GM19240 (cell line): ENCODE measurements around the gene PPP1R9B.
A peak's percentile ranks its signal among the peaks of the same experiment; 100 is the strongest.

Experiments
- DNase-seq: peaks from one replicate; pipeline ENCODE4 v3.0.0; 2011; ENCODE audit warnings: low spot score; ENCODE audit not compliant: insufficient read length

The PPP1R9B gene

GRCh38 chr17:50150354-50151040 lies at the start of gene PPP1R9B:
Gene PPP1R9B (minus strand): TSS chr17:50150677. CDS start chr17:50150513, 164 bp downstream.
- DNase-seq, result no peak

GRCh38 chr17:50199803-50200456 lies 49.5 kb upstream of the PPP1R9B start:
- DNase-seq, result peak; percentile 52

- no peak for DNase-seq
These were observed 48.8 kb upstream of the PPP1R9B start for GRCh38 chr17:50199211-50199802.

- no peak for DNase-seq
These were observed 47.7 kb upstream of the PPP1R9B start for GRCh38 chr17:50198026-50198669.

GRCh38 chr17:50196826-50197225 lies 46.3 kb upstream of the PPP1R9B start:
- no peak for DNase-seq

GRCh38 chr17:50196036-50196435 lies 45.6 kb upstream of the PPP1R9B start:
- no peak for DNase-seq

- no peak for DNase-seq
These were observed 44.7 kb upstream of the PPP1R9B start for GRCh38 chr17:50194934-50195865.

- DNase-seq, result no peak
These were observed 43.9 kb upstream of the PPP1R9B start for GRCh38 chr17:50194140-50194933.

GRCh38 chr17:50192618-50193291 lies 42.3 kb upstream of the PPP1R9B start:
- DNase-seq, result no peak

GRCh38 chr17:50192144-50192617 lies 41.7 kb upstream of the PPP1R9B start:
- DNase-seq, result no peak

- no peak for DNase-seq
These were observed 41.1 kb upstream of the PPP1R9B start for GRCh38 chr17:50191359-50192143.

- no peak for DNase-seq
These were observed 40.3 kb upstream of the PPP1R9B start for GRCh38 chr17:50190603-50191358.

GRCh38 chr17:50190293-50190602 lies 39.8 kb upstream of the PPP1R9B start:
- no peak for DNase-seq

- DNase-seq, result no peak
These were observed 39.2 kb upstream of the PPP1R9B start for GRCh38 chr17:50189550-50190292.

GRCh38 chr17:50188921-50189549 lies 38.6 kb upstream of the PPP1R9B start:
- DNase-seq, result no peak

GRCh38 chr17:50188531-50188920 lies 38.0 kb upstream of the PPP1R9B start:
- no peak for DNase-seq
